Activated T-cell treated with anti-CD3 and anti-CD28 coated beads for 4 hours (primary cell): ENCODE measurements around the gene CTNNA2.

Experiments
- DNase-seq: peaks from one replicate; pipeline ENCODE4 v3.0.0-alpha.2; 2020

CTNNA2 gene

GRCh38 chr2:80363330-80363729, 850.5 kb downstream of the CTNNA2 start:
- no peak for DNase-seq

DNA sequence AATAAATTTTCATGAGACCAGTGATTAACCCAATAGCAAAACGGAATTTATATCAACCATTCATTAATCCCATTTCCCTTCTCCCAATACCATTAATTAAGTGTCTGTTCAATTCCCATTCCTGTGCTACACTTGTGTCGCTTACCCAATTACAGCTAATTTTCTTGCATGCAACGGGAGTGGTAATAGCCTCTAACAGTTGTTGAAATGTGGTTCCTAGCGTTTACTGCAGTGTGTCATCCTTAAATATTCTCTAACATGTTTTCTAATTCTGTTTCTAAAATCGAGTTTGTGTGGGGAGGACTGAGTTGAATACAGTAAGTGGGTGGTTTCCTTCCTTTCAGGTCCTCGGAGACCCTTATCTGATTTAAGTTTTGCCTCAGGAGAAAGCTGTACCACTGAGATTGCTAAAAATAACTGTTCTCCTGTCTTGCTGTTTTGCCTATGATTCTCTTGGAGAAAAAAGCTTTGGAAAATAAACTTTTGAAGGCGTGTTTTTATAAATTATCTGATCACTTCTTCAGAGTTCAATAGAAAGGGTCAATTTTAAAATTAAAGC, 851.0 kb downstream of the CTNNA2 start:
- no peak for DNase-seq

GRCh38 chr2:80364524-80365212, 851.8 kb downstream of the CTNNA2 start:
- no peak for DNase-seq

DNA sequence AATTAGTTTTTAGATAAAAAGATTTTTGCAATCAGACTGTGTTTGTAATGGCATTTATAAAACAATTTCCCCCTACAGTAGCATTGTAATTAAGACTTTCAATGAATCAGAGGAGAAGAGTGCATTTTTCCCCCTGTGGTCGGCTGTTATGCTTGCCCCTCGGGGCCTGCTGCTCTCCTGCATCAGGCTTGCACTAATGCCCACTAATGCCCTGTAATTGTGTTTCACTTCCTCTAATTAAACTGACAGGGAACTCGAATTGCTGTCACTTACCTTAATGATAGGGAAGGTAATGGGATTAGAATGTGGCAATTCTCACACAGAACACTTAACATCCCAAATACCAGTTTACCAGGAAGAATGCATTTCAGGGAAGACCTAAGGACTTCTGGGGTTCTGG, 852.9 kb downstream of the CTNNA2 start:
- DNase-seq, result no peak

- DNase-seq, result no peak
These were observed 857.6 kb downstream of the CTNNA2 start for GRCh38 chr2:80370375-80371009.

- no peak for DNase-seq
These were observed 861.3 kb downstream of the CTNNA2 start for GRCh38 chr2:80374105-80374504.

DNA sequence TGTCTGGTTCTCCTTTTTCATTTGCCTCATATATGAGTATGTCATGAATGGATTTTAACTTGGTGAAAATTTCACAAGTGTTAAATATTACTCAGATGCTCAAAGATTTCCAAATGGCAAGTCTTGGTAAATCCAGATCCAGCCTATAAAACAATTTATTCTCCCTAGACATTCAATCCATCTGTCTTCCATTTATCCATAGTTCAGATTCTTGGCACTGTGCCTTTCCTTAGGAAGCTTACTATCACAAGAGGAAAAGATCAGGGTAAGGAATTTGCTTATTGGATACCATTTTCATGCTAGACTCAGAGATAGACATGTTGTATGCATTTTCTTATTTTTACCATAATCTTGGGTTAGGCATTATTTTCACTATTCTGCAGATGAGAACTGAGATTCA, 864.2 kb downstream of the CTNNA2 start:
- no peak for DNase-seq

GRCh38 chr2:80380736-80381135, 867.9 kb downstream of the CTNNA2 start:
- DNase-seq, result no peak

DNA sequence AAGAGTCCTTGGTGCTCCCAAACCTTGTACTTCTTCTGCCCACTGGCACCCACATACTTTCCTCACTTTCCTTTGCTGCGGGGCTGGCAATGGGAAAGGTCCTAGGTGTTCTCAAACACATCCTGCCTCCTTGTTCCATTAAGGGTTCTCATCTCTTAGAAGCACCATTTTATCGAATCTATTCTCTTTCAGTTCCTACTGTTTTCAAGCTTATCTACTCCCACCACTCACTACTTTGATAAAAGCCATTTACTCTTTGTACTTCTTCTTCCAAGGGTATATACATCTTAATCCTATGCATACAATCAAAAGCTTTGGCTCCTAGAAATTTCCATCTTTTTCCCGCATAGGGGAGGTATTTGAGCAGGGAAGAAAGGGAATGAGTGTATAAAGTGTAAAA, 868.8 kb downstream of the CTNNA2 start:
- DNase-seq, result no peak

GRCh38 chr2:80392441-80392840, 879.6 kb downstream of the CTNNA2 start:
- DNase-seq, result no peak

DNA sequence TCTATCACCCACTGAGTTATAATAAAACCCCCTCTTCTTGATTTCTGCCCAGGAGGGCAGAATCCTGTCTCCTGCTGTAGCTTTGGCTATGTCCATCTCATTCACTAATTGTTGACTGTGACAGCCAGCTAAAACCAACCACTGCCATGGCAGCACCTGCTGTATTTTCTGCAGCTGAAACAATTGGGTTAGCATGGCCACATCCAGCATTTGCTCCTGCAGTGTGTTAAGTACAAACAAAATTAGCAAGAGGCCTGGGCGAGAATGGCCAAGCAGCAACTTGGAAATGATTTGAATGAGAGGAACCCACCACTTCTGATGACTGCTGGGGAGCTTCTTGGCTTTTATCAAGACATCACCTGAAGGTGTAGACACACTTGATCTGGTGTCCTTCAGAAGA, 881.1 kb downstream of the CTNNA2 start:
- no peak for DNase-seq

GRCh38 chr2:80395251-80395650, 882.4 kb downstream of the CTNNA2 start:
- no peak for DNase-seq

DNA sequence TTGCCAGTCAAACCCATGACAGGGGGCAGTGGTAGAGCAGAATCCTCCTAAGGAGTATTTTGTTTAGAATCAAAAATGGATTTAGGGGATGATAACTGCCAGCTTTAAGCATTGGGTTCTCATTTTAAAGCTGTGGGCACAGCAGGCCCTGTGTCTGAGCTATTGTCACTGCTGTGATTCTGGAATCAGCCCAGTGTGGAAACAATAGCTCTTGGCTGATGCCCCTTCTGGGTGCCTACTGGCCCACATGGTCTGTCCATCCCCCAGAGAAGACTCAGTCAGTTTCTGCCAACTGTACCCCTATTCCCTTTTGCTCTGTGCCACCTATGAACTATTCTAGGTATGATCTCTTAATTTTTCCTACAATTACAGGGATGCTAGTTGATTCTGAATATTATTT, 883.4 kb downstream of the CTNNA2 start:
- no peak for DNase-seq

DNA sequence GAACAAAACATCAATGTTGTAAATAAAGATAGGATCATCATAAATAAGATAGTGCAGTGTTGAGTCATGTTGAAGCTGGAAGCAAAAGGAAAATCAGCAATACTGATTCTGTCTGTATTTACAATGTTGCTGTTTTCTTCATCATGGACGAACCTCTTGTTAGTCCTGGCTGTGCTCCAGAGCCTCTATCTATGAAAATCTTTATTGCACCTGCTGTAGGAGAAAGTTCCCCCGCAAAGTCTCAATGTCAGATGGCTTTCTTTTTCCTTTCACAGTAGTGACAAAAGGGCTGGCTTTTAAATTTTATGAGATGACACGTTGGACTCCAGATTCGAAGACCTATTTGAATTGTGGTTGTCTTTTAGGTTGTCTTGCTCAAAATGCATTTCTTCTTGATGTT, 890.2 kb downstream of the CTNNA2 start:
- no peak for DNase-seq

DNA sequence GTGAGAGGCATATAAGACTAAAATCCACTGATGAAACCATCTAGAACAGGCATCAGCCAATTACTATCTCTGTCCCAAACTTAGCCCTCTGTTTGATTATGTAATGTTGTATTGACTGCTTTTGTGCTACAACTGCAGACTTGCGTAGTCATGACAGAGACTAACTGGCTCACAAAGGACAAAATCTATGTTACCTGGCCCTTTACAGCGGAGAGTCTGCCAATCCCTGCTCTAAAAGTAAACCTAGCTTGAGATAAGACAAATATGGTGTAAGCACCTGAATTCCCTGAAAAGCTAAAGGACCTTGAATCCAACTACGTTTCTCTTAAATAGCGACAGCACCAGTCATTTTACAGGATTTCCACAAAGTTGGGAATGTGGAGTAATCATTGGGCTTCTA, 894.5 kb downstream of the CTNNA2 start:
- no peak for DNase-seq

DNA sequence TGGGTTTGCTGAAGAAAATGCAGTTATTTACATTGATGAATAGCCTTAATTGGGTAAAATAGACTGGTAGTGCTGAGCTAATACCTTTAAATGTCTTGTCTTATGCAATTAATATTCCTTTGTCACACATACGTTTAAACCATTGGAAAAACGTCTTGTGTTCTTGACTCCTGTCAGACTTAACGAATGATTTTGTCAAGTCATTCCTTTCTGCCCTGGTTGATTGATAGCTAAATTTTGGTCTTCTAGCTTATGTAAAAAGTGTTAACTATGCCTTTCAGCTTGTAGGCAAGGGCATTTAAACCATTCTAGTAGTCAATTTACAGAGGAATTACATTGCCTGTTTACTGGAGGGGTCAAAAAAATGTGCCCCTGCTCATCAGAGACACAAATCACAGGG, 897.5 kb downstream of the CTNNA2 start:
- DNase-seq, result no peak

GRCh38 chr2:80413136-80413535, 900.3 kb downstream of the CTNNA2 start:
- DNase-seq, result no peak

- DNase-seq, result no peak
These were observed 904.9 kb downstream of the CTNNA2 start for GRCh38 chr2:80417737-80418136.

DNA sequence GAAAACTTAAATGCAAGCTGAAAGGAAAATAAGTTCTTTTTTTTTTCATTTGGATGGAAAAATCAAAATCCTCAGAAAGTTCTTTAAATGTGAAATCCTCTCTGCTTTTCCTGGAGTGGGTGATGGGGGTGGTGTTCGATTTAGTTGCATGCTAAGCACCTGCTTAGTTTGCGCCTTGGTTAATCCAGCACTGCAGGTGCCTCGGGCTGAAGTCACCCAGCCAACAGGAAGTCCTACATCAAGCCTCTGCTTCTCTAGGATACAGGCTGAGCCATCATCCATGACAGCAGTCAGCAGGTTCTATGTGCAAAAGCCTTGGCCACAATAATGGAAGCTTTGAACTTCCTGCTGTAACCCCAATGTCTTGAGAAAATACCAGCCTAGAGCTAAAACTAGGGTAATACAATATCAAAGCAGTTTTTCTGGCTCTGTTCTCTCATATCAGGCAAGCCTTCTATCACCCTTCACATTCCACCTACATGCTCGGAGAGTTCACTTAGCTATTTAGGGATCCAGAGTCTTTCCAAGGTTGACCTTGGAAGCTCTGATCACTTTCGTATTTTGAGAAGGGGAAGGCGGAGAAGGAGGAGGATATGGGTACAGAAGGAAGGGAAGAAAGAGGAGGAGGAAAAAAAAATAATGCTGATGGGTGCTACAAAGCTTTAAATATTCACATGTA, 907.8 kb downstream of the CTNNA2 start:
- DNase-seq, result no peak

GRCh38 chr2:80429251-80429650, 916.4 kb downstream of the CTNNA2 start:
- no peak for DNase-seq

GRCh38 chr2:80437959-80438358, 925.1 kb downstream of the CTNNA2 start:
- DNase-seq, result no peak

DNA sequence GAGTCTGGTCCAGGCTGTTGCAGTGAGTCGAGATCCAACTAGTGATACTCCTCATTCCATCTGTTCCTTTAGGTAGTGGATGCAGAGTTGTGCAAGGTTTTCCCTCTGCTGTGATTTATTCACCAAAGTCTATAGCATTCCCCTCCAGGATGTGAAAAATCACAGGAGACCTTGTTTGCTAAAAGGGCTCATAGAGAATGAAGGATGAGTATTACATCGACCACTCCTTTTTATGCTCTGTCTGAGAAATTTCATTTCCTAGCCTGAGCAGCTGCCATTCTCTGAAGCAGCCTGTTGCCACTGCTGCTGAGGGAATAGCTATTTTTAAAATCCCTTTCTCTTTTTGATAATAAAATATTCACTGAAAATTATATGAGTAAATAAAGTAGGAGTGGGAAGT, 925.8 kb downstream of the CTNNA2 start:
- no peak for DNase-seq

- no peak for DNase-seq
These were observed 941.8 kb downstream of the CTNNA2 start for GRCh38 chr2:80454628-80455027.

DNA sequence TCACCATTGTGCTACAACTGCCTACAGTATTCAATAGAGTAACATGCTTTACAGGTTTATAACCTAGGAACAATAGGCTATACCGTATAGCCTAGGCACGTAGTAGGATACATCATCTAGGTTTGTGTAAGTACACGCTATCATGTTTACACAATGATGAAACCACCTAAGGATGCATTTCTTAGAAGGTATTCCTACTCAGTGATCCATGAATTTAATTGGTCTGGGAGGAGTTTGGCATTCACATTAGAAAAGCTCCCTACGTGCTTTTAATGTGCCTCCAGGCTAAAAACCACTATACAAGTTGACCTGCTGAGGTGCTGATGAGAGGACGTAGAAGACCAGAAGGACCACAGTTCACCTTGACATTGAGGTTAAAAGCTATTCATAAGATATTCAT, 946.2 kb downstream of the CTNNA2 start:
- DNase-seq, result no peak
